ENCODE results near the gene TMEM100.

The TMEM100 gene

GRCh38 chr17:55708175-55708974 lies 14.3 kb downstream of the TMEM100 start:
- TF ChIP-seq EZH2 (IDR thresholded peaks at IDR 0.05) (no peak), FOXP2 (optimal IDR thresholded peaks at IDR 0.05; ENCODE audit: control extremely low read depth, extremely low read length, insufficient read depth) (no peak), POLR2AphosphoS5 (IDR thresholded peaks at IDR 0.05; ENCODE audit: borderline replicate concordance, low read depth, low read length) (no peak)
- H3K9me3 ChIP-seq (ENCODE audit: low read depth, low read length), result no peaks in the 10 kb centered on the region
- no peak for DNase-seq (ENCODE audit: low read depth, low spot score)
- no peak overlapping the region for H3K4me3 ChIP-seq
- H3K27ac ChIP-seq, result no peak overlapping the region
- no peaks in the 10 kb centered on the region for H3K36me3 ChIP-seq (ENCODE audit: insufficient read depth, low read length)
- no peak overlapping the region for H3K9ac ChIP-seq (ENCODE audit: insufficient read length)

GRCh38 chr17:55706808-55707773 lies 15.6 kb downstream of the TMEM100 start:
- no peak overlapping the region for H3K9ac ChIP-seq (ENCODE audit: insufficient read length)
- H3K36me3 ChIP-seq (ENCODE audit: insufficient read depth, low read length), result no peaks in the 10 kb centered on the region
- no peaks in the 10 kb centered on the region for H3K9me3 ChIP-seq (ENCODE audit: low read depth, low read length)
- no peak for TF ChIP-seq EZH2 (IDR thresholded peaks at IDR 0.05)
- no peak for TF ChIP-seq FOXP2 (optimal IDR thresholded peaks at IDR 0.05; ENCODE audit: control extremely low read depth, extremely low read length, insufficient read depth)
- TF ChIP-seq POLR2AphosphoS5 (IDR thresholded peaks at IDR 0.05; ENCODE audit: borderline replicate concordance, low read depth, low read length), result no peak
- DNase-seq (ENCODE audit: low read depth, low spot score), result no peak
- no peak overlapping the region for H3K27ac ChIP-seq
- H3K4me3 ChIP-seq, result no peak overlapping the region

GRCh38 chr17:55705847-55706246 lies 16.8 kb downstream of the TMEM100 start:
- H3K9ac ChIP-seq (ENCODE audit: insufficient read length), result no peak overlapping the region
- H3K9me3 ChIP-seq (ENCODE audit: low read depth, low read length), result no peaks in the 10 kb centered on the region
- H3K36me3 ChIP-seq (ENCODE audit: insufficient read depth, low read length), result no peaks in the 10 kb centered on the region
- no peak overlapping the region for H3K4me3 ChIP-seq
- H3K27ac ChIP-seq, result no peak overlapping the region
- no peak for TF ChIP-seq POLR2AphosphoS5 (IDR thresholded peaks at IDR 0.05; ENCODE audit: borderline replicate concordance, low read depth, low read length)
- TF ChIP-seq EZH2 (IDR thresholded peaks at IDR 0.05), result no peak
- DNase-seq (ENCODE audit: low read depth, low spot score), result no peak

DNA sequence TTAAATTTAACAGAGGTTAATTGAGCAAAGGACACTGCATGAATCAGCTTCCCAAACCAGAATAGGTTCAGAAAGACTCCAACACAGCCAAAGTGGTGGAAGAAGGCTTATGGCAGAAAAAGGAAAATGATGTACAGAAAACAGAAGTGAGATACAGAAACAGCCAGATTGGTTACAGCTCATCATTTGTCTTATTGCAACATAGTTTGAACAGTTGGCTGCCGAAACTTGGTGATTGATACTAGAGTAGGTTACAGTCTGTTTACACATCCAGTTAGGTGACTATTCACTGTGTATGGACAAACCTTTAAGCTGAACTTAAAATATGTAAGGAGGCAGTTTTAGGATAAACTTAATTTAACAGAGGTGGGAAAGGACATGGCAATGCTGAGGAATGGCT lies 18.3 kb downstream of the TMEM100 start:
- no peak for DNase-seq (ENCODE audit: low read depth, low spot score)
- no peak overlapping the region for H3K27ac ChIP-seq
- TF ChIP-seq POLR2AphosphoS5 (IDR thresholded peaks at IDR 0.05; ENCODE audit: borderline replicate concordance, low read depth, low read length), result no peak
- no peak for TF ChIP-seq FOXP2 (optimal IDR thresholded peaks at IDR 0.05; ENCODE audit: control extremely low read depth, extremely low read length, insufficient read depth)
- TF ChIP-seq EZH2 (IDR thresholded peaks at IDR 0.05), result no peak
- H3K9me3 ChIP-seq (ENCODE audit: low read depth, low read length), result no peaks in the 10 kb centered on the region
- H3K36me3 ChIP-seq (ENCODE audit: insufficient read depth, low read length), result no peaks in the 10 kb centered on the region
- no peak overlapping the region for H3K9ac ChIP-seq (ENCODE audit: insufficient read length)
- H3K4me3 ChIP-seq, result no peak overlapping the region

- H3K36me3 ChIP-seq (ENCODE audit: insufficient read depth, low read length), result no peaks in the 10 kb centered on the region
- H3K9ac ChIP-seq (ENCODE audit: insufficient read length), result no peak overlapping the region
- no peak for TF ChIP-seq FOXP2 (optimal IDR thresholded peaks at IDR 0.05; ENCODE audit: control extremely low read depth, extremely low read length, insufficient read depth)
- TF ChIP-seq POLR2AphosphoS5 (IDR thresholded peaks at IDR 0.05; ENCODE audit: borderline replicate concordance, low read depth, low read length), result no peak
- no peak for TF ChIP-seq EZH2 (IDR thresholded peaks at IDR 0.05)
- H3K27ac ChIP-seq, result no peak overlapping the region
- no peaks in the 10 kb centered on the region for H3K9me3 ChIP-seq (ENCODE audit: low read depth, low read length)
- DNase-seq (ENCODE audit: low read depth, low spot score), result no peak
- H3K4me3 ChIP-seq, result no peak overlapping the region
These were observed 20.5 kb downstream of the TMEM100 start for GRCh38 chr17:55702150-55702549.

- TF ChIP-seq EZH2 (IDR thresholded peaks at IDR 0.05) (no peak), POLR2AphosphoS5 (IDR thresholded peaks at IDR 0.05; ENCODE audit: borderline replicate concordance, low read depth, low read length) (no peak), FOXP2 (optimal IDR thresholded peaks at IDR 0.05; ENCODE audit: control extremely low read depth, extremely low read length, insufficient read depth) (no peak)
- no peak overlapping the region for H3K4me3 ChIP-seq
- no peak overlapping the region for H3K9ac ChIP-seq (ENCODE audit: insufficient read length)
- DNase-seq (ENCODE audit: low read depth, low spot score), result no peak
- no peaks in the 10 kb centered on the region for H3K36me3 ChIP-seq (ENCODE audit: insufficient read depth, low read length)
- no peaks in the 10 kb centered on the region for H3K9me3 ChIP-seq (ENCODE audit: low read depth, low read length)
- H3K27ac ChIP-seq, result no peak overlapping the region
These were observed 23.3 kb downstream of the TMEM100 start for GRCh38 chr17:55699181-55699860.

GRCh38 chr17:55694286-55694910 lies 28.3 kb downstream of the TMEM100 start:
- no peak for DNase-seq (ENCODE audit: low read depth, low spot score)
- TF ChIP-seq EZH2 (IDR thresholded peaks at IDR 0.05) (no peak), FOXP2 (optimal IDR thresholded peaks at IDR 0.05; ENCODE audit: control extremely low read depth, extremely low read length, insufficient read depth) (no peak), POLR2AphosphoS5 (IDR thresholded peaks at IDR 0.05; ENCODE audit: borderline replicate concordance, low read depth, low read length) (no peak)
- H3K27ac ChIP-seq, result peak overlapping the region; percentile 43
- no peak overlapping the region for H3K9ac ChIP-seq (ENCODE audit: insufficient read length)
- 0 out of 2 replicates have a peak overlapping the region, but pooled peaks have one; percentile 7 for H3K4me3 ChIP-seq
- H3K36me3 ChIP-seq (ENCODE audit: insufficient read depth, low read length), result no peaks in the 10 kb centered on the region
- no peaks in the 10 kb centered on the region for H3K9me3 ChIP-seq (ENCODE audit: low read depth, low read length)

Data from SK-N-MC (cell line).